Activated CD8-positive, alpha-beta T cell treated with anti-CD3 and anti-CD28 coated beads, Interleukin-2, amount 10 ng/mL, durations not matched to agents 7 days and 5 days (primary cell): ENCODE data around the gene BET1L. TPM values are rescaled to one million over a fixed set of nuclear protein-coding genes. Genes with fewer than 3 reads are reported as not detected.

Source experiments
- ATAC-seq: fragments of 150-1000 bp; cut with Tn5 transposase; one replicate; pipeline ENCODE4 v1.10.0; 2021; ENCODE audit warnings: moderate library complexity
- CTCF ChIA-PET: fragments of 350-600 bp; sonication (Branson Sonifier 250); formaldehyde crosslinking; loops from one replicate; lab custom pipeline; 2021; ENCODE audit warnings: antibody characterized with exemption; lab: Charles Lee
- POLR2A ChIA-PET: fragments of 350-600 bp; sonication (Branson Sonifier 250); formaldehyde crosslinking; loops from one replicate; lab custom pipeline; 2021; ENCODE audit warnings: antibody characterized with exemption; lab: Charles Lee
- DNase-seq: peaks from one replicate; pipeline ENCODE4 v3.0.0-alpha.2; 2020
- H3K27ac Mint-ChIP-seq: one replicate; pipeline ENCODE4 v1.8.0; 2021; ENCODE audit warnings: mild to moderate bottlenecking, mixed read lengths
- H3K27me3 Mint-ChIP-seq: one replicate; pipeline ENCODE4 v1.8.0; 2021; ENCODE audit warnings: low read depth, mixed read lengths
- H3K36me3 Mint-ChIP-seq: one replicate; pipeline ENCODE4 v1.8.0; 2021; ENCODE audit warnings: low read depth, mixed read lengths
- H3K4me1 Mint-ChIP-seq: one replicate; pipeline ENCODE4 v1.8.0; 2021; ENCODE audit warnings: low read depth, mixed read lengths
- H3K4me3 Mint-ChIP-seq: one replicate; pipeline ENCODE4 v1.8.0; 2021; ENCODE audit warnings: mild to moderate bottlenecking, mixed read lengths
- H3K9me3 Mint-ChIP-seq: one replicate; pipeline ENCODE4 v1.8.0; 2022; ENCODE audit warnings: mixed read lengths; ENCODE audit not compliant: insufficient read depth
- total RNA-seq, 2 experiments: library from RNA; stranded (reverse); gene quantifications; one replicate each; pipeline ENCODE4 v1.2.3, GENCODE V29; 2021

Gene BET1L
- total RNA-seq, 2 experiments from 2014 or later, result 33.8 to 34.2 TPM

GRCh38 chr11:216081-216974 is 9.1 kb upstream of the BET1L start:
- H3K27ac Mint-ChIP-seq, result no peak overlapping the region
- POLR2A ChIA-PET, result interaction anchor here (0.8 to 1.3 kb wide), 4 partner anchors 9 to 19 kb away, joined by 3 to 5 read pairs (median 4); partner anchors contain the start of genes BET1L and RIC8A
- CTCF ChIA-PET, result interaction anchor here (0.6 to 2.5 kb wide), 3 partner anchors 13 to 34 kb away, joined by 3 to 15 read pairs (median 4); no protein-coding TSS in a partner anchor
- no peak for ATAC-seq
- H3K4me1 Mint-ChIP-seq, result peaks cover 5% of the 10 kb centered on the region
- H3K9me3 Mint-ChIP-seq, result no peaks in the 10 kb centered on the region
- no peak for DNase-seq
- peaks cover 42% of the 10 kb centered on the region for H3K36me3 Mint-ChIP-seq
- no peaks in the 10 kb centered on the region for H3K27me3 Mint-ChIP-seq
- H3K4me3 Mint-ChIP-seq, result no peak overlapping the region

DNA sequence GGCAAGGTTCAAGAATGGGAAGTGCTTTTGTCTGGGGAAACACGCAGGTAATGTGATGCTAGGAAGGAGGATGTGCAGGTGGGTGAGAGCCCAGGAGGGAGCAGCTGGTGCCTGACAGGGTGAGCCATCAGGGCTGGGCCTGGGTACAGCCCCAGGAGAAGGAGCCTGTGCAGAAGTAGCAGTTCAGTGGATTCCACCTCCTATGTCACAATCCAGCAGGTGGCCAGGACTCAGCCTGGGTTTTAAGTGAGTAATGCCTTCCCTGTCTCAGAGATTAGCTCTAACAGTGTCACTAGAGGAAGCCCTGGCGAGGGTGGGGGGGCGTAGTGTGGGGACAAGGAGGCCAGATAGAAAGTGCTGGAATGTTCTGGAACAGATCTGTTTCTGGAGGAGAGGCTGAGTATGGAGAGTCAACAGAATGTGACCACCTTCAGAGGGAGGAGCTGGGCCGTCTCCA is 8.4 kb upstream of the BET1L start:
- ChIA-PET CTCF (interaction anchor here (1.2 to 2.5 kb wide), 2 partner anchors 14 to 35 kb away, joined by 3 to 15 read pairs; no protein-coding TSS in a partner anchor), POLR2A (interaction anchor here (0.8 to 1.3 kb wide), 3 partner anchors 8 to 20 kb away, joined by 3 to 5 read pairs (median 3); partner anchors contain the start of genes BET1L and RIC8A)
- Mint-ChIP-seq H3K4me1 (peaks cover 9% of the 10 kb centered on the region), H3K4me3 (no peak overlapping the region), H3K9me3 (no peaks in the 10 kb centered on the region), H3K27ac (no peak overlapping the region), H3K36me3 (peaks cover 47% of the 10 kb centered on the region), H3K27me3 (no peaks in the 10 kb centered on the region)
- DNase-seq (no peak), ATAC-seq (no peak)

DNA sequence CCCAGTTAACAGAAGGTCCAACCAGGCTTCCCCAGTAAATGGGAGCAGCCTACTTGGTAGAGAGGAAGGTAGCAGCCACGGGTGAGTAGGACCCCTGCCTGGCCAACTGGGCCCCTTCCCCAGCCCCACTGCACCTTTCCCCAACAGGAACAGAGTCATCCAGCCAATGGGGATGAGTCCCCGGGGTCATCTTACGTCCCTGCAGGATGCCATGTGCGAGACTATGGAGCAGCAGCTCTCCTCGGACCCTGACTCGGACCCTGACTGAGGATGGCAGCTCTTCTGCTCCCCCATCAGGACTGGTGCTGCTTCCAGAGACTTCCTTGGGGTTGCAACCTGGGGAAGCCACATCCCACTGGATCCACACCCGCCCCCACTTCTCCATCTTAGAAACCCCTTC is 6.9 kb upstream of the BET1L start:
- Mint-ChIP-seq H3K9me3 (no peaks in the 10 kb centered on the region), H3K27ac (no peak overlapping the region), H3K36me3 (peaks cover 59% of the 10 kb centered on the region), H3K4me1 (peaks cover 22% of the 10 kb centered on the region), H3K27me3 (no peaks in the 10 kb centered on the region), H3K4me3 (no peak overlapping the region)
- CTCF ChIA-PET, result no interaction called here
- ATAC-seq (no peak), DNase-seq (no peak)
- POLR2A ChIA-PET, result no interaction called here

- no peak for ATAC-seq
- Mint-ChIP-seq H3K4me3 (no peak overlapping the region), H3K27me3 (no peaks in the 10 kb centered on the region), H3K27ac (peak overlapping the region; percentile 13), H3K36me3 (peaks cover 60% of the 10 kb centered on the region), H3K9me3 (no peaks in the 10 kb centered on the region), H3K4me1 (peaks cover 23% of the 10 kb centered on the region)
- POLR2A ChIA-PET, result interaction anchor here (1.2 to 1.7 kb wide), 4 partner anchors 15 to 104 kb away, joined by 3 to 5 read pairs (median 3); no protein-coding TSS in a partner anchor
- CTCF ChIA-PET, result interaction anchor here (1.4 kb wide), 1 partner anchor 38 kb away, joined by 5 read pairs; no protein-coding TSS in a partner anchor
- no peak for DNase-seq
Measured at GRCh38 chr11:213111-213510, 5.9 kb upstream of the BET1L start.

- H3K9me3 Mint-ChIP-seq, result no peaks in the 10 kb centered on the region
- CTCF ChIA-PET, result interaction anchor here (1.4 kb wide), 1 partner anchor 39 kb away, joined by 5 read pairs; no protein-coding TSS in a partner anchor
- H3K4me1 Mint-ChIP-seq, result peaks cover 23% of the 10 kb centered on the region
- POLR2A ChIA-PET, result interaction anchor here (0.6 to 1.7 kb wide), 8 partner anchors 16 to 266 kb away, joined by 3 to 5 read pairs (median 3); partner anchors contain the start of gene SIGIRR
- H3K27ac Mint-ChIP-seq, result no peak overlapping the region
- peaks cover 64% of the 10 kb centered on the region for H3K36me3 Mint-ChIP-seq
- H3K27me3 Mint-ChIP-seq, result no peaks in the 10 kb centered on the region
- no peak for ATAC-seq
- no peak overlapping the region for H3K4me3 Mint-ChIP-seq
- DNase-seq, result no peak
Measured at GRCh38 chr11:212150-213100, 5.2 kb upstream of the BET1L start.

DNA sequence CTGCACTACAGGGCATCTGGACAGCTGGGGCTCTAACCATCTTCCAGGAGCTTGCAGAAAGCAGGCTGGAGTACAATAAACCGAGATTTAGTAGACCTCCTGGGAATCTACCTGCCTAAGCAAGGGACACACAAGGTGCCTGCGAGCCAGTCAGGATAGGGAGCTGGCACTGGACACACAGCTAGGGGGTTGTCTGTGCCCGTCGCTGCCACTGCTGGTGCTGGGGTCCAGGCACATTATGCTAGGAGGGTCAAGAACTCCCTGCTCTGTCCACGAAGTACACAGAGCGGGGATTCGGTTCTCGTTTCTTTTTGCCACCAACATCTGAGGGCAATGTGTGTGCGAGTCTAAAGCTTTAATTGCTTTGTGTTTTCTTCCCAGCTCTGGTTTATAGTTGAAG is 4.5 kb upstream of the BET1L start:
- no peak for DNase-seq
- Mint-ChIP-seq H3K4me1 (peaks cover 23% of the 10 kb centered on the region), H3K4me3 (no peak overlapping the region), H3K36me3 (peaks cover 64% of the 10 kb centered on the region), H3K27me3 (no peaks in the 10 kb centered on the region), H3K27ac (peak overlapping the region; percentile 16), H3K9me3 (no peaks in the 10 kb centered on the region)
- ATAC-seq, result no peak
- ChIA-PET POLR2A (interaction anchor here (0.6 to 1.7 kb wide), 6 partner anchors 39 to 266 kb away, joined by 3 to 5 read pairs (median 3); partner anchors contain the start of gene SIGIRR), CTCF (interaction anchor here (1.4 kb wide), 1 partner anchor 39 kb away, joined by 5 read pairs; no protein-coding TSS in a partner anchor)

GRCh38 chr11:211295-211694 is 4.1 kb upstream of the BET1L start:
- ATAC-seq, result no peak
- CTCF ChIA-PET, result no interaction called here
- peaks cover 27% of the 10 kb centered on the region for H3K4me1 Mint-ChIP-seq
- no peak for DNase-seq
- no peaks in the 10 kb centered on the region for H3K9me3 Mint-ChIP-seq
- POLR2A ChIA-PET, result interaction anchor here (0.6 to 1.0 kb wide), 2 partner anchors 129 to 153 kb away, joined by 3 read pairs; no protein-coding TSS in a partner anchor
- H3K27me3 Mint-ChIP-seq, result no peaks in the 10 kb centered on the region
- peak overlapping the region; percentile 16 for H3K27ac Mint-ChIP-seq
- H3K36me3 Mint-ChIP-seq, result peaks cover 67% of the 10 kb centered on the region
- H3K4me3 Mint-ChIP-seq, result peak overlapping the region; percentile 22

DNA sequence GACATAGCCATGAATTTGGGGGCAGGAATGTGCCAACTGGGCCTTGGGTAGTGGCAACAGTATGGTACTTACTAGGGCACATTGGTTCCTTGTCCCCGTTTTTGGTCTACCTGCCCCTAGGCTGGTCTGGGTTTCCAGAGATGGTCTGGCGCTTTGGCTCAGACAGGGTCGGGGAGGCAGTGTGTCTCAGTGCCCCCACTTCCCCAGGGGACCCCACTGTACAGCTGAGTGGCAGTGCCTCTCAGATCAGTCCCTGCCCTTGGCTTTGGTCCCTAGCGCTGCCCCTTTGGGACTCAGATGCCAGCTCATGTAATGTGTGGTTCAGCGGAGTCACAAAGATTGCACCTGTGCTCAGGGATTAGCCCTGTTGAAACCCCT is 3.6 kb upstream of the BET1L start:
- Mint-ChIP-seq H3K27me3 (no peaks in the 10 kb centered on the region), H3K36me3 (peaks cover 68% of the 10 kb centered on the region), H3K4me1 (peaks cover 30% of the 10 kb centered on the region), H3K27ac (peak overlapping the region; percentile 99), H3K9me3 (no peaks in the 10 kb centered on the region), H3K4me3 (no peak overlapping the region)
- ChIA-PET POLR2A (no interaction called here), CTCF (no interaction called here)
- ATAC-seq (no peak), DNase-seq (no peak)

GRCh38 chr11:210122-210802 is 3.1 kb upstream of the BET1L start:
- peaks cover 65% of the 10 kb centered on the region for H3K36me3 Mint-ChIP-seq
- ChIA-PET CTCF (no interaction called here), POLR2A (interaction anchor here (2.2 kb wide), 2 partner anchors 9 to 27 kb away, joined by 6 to 9 read pairs; partner anchors contain the start of gene PSMD13)
- ATAC-seq (no peak), DNase-seq (no peak)
- H3K4me3 Mint-ChIP-seq, result peak overlapping the region; percentile 94
- H3K27ac Mint-ChIP-seq, result peak overlapping the region; percentile 99
- no peaks in the 10 kb centered on the region for H3K27me3 Mint-ChIP-seq
- H3K4me1 Mint-ChIP-seq, result peaks cover 35% of the 10 kb centered on the region
- no peaks in the 10 kb centered on the region for H3K9me3 Mint-ChIP-seq

- ATAC-seq, result no peak
- ChIA-PET POLR2A (interaction anchor here (1.2 to 2.6 kb wide), 6 partner anchors 10 to 108 kb away, joined by 4 to 15 read pairs (median 8); partner anchors contain the start of genes PGGHG and PSMD13), CTCF (interaction anchor here (0.7 kb wide), 1 partner anchor 41 kb away, joined by 4 read pairs; no protein-coding TSS in a partner anchor)
- Mint-ChIP-seq H3K9me3 (no peaks in the 10 kb centered on the region), H3K27me3 (no peaks in the 10 kb centered on the region), H3K4me3 (peak overlapping the region; percentile 94), H3K4me1 (peaks cover 42% of the 10 kb centered on the region), H3K27ac (peak overlapping the region; percentile 99), H3K36me3 (peaks cover 63% of the 10 kb centered on the region)
- DNase-seq, result peak; percentile 21
Measured at GRCh38 chr11:209275-210121, 2.3 kb upstream of the BET1L start.
